ENCODE results near the gene KLF15. TPM values are rescaled to one million over a fixed set of nuclear protein-coding genes. Genes with fewer than 3 reads are reported as not detected.

Gene KLF15
- polyA plus RNA-seq, 1 donor from 2014 or later = 0.46 TPM

DNA sequence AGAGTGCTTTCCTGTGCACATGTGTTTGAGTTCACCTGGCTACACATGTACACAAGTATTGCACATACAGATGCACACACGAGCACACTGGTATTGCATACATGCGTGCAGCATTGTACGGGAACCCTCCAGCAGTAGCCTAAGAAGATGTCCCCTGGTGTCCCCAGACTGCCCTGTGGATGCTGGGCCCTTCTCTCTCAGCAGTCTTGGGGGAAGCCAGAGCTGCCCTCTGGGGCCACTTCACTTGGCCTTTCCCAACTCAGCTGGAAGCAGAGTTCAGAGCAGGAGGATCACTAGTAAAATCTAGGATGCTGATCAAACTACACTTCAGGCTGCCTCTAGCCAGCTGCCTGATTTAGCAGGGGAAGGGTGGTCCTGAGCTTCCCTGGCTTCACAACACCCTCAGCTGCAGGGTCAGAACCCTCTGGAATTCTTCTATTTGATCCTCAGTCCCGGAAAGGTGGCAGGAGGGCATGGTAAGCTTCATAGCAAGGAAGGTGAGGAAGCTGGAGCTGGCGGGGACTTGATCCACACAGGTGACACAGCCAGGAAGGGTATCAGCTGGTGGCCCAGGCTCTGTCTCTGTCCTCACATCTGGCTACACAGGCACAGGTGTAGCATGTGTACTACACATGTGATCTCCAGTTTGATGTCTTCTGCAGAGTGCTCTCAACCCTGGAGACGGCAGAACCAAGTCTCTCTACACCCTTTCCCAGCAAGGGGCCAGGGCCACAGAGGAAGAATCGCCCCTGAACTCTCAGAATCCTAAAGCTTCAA is 36.5 kb downstream of the KLF15 start:
- no peaks in the 10 kb centered on the region for H3K27me3 ChIP-seq (ENCODE audit: insufficient read depth, low read depth, low read length)
- no peak overlapping the region for H2AFZ ChIP-seq (ENCODE audit: low read depth, low read length)
- TF ChIP-seq EP300 (conservative IDR thresholded peaks at IDR 0.05; ENCODE audit: poor library complexity, severe bottlenecking) (no peak), SMC3 (conservative IDR thresholded peaks at IDR 0.05; ENCODE audit: poor library complexity) (no peak), RAD21 (conservative IDR thresholded peaks at IDR 0.05) (no peak), TAF1 (IDR thresholded peaks at IDR 0.05; ENCODE audit: low read depth) (no peak), EZH2 (IDR thresholded peaks at IDR 0.05; ENCODE audit: borderline replicate concordance, insufficient read depth, low read length, poor library complexity, severe bottlenecking) (no peak)
- TF ChIP-seq, protein P1, sequence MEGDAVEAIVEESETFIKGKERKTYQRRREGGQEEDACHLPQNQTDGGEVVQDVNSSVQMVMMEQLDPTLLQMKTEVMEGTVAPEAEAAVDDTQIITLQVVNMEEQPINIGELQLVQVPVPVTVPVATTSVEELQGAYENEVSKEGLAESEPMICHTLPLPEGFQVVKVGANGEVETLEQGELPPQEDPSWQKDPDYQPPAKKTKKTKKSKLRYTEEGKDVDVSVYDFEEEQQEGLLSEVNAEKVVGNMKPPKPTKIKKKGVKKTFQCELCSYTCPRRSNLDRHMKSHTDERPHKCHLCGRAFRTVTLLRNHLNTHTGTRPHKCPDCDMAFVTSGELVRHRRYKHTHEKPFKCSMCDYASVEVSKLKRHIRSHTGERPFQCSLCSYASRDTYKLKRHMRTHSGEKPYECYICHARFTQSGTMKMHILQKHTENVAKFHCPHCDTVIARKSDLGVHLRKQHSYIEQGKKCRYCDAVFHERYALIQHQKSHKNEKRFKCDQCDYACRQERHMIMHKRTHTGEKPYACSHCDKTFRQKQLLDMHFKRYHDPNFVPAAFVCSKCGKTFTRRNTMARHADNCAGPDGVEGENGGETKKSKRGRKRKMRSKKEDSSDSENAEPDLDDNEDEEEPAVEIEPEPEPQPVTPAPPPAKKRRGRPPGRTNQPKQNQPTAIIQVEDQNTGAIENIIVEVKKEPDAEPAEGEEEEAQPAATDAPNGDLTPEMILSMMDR (IDR thresholded peaks at IDR 0.05; ENCODE audit: poor library complexity, severe bottlenecking) = no peak
- H3K36me3 ChIP-seq (ENCODE audit: insufficient read depth, low read length) = no peaks in the 10 kb centered on the region
- no peak overlapping the region for H3K27ac ChIP-seq (ENCODE audit: low read length)
- H3K4me3 ChIP-seq (ENCODE audit: low read length) = no peak overlapping the region
- no peaks in the 10 kb centered on the region for H3F3A ChIP-seq (ENCODE audit: insufficient read depth, low read length, poor library complexity, severe bottlenecking)
- H4K20me1 ChIP-seq (ENCODE audit: insufficient read depth) = no peaks in the 10 kb centered on the region
- no peaks in the 10 kb centered on the region for H3K79me2 ChIP-seq (replicated peaks; ENCODE audit: insufficient read depth, low read length)
- H3K9ac ChIP-seq (ENCODE audit: low read length) = no peak overlapping the region
- no peak overlapping the region for H3K4me2 ChIP-seq (ENCODE audit: low read length)
- H3K9me3 ChIP-seq (ENCODE audit: low read length) = no peaks in the 10 kb centered on the region
- H3K9me2 ChIP-seq (ENCODE audit: insufficient read depth, low read length) = no peaks in the 10 kb centered on the region

DNA sequence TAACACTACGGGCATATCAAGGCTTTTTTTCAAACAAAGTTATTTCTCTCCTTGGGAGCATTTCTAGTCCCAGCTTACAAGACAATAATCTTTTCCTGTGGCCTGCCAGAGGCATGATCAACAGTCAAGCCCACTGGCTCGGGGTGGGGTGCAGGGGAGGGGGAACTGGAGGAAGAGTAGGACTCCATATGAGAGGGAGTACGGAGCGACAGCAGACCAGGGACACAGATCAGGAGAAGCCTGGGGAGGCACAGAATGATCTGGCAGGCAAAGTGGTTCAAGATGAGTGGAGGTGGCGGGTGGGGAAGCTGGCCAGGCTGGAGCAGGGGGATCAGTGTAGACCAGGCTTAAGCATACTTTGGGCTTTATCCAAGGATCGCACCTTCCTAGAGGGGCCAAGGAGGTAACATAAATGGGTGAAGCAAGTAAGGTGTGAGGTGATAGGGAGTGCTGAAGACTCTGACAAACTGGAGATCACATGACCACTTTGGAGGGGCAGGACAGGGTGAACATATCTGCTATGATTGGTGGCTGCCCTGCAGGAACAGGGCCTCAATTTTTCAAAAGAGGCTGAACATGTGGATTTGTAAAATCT is 37.4 kb downstream of the KLF15 start:
- H4K20me1 ChIP-seq (ENCODE audit: insufficient read depth) = no peaks in the 10 kb centered on the region
- H3F3A ChIP-seq (ENCODE audit: insufficient read depth, low read length, poor library complexity, severe bottlenecking) = no peaks in the 10 kb centered on the region
- no peaks in the 10 kb centered on the region for H3K27me3 ChIP-seq (ENCODE audit: insufficient read depth, low read depth, low read length)
- TF ChIP-seq, protein P2, sequence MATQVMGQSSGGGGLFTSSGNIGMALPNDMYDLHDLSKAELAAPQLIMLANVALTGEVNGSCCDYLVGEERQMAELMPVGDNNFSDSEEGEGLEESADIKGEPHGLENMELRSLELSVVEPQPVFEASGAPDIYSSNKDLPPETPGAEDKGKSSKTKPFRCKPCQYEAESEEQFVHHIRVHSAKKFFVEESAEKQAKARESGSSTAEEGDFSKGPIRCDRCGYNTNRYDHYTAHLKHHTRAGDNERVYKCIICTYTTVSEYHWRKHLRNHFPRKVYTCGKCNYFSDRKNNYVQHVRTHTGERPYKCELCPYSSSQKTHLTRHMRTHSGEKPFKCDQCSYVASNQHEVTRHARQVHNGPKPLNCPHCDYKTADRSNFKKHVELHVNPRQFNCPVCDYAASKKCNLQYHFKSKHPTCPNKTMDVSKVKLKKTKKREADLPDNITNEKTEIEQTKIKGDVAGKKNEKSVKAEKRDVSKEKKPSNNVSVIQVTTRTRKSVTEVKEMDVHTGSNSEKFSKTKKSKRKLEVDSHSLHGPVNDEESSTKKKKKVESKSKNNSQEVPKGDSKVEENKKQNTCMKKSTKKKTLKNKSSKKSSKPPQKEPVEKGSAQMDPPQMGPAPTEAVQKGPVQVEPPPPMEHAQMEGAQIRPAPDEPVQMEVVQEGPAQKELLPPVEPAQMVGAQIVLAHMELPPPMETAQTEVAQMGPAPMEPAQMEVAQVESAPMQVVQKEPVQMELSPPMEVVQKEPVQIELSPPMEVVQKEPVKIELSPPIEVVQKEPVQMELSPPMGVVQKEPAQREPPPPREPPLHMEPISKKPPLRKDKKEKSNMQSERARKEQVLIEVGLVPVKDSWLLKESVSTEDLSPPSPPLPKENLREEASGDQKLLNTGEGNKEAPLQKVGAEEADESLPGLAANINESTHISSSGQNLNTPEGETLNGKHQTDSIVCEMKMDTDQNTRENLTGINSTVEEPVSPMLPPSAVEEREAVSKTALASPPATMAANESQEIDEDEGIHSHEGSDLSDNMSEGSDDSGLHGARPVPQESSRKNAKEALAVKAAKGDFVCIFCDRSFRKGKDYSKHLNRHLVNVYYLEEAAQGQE (IDR thresholded peaks at IDR 0.05; ENCODE audit: borderline replicate concordance) = no peak
- TF ChIP-seq, protein P1 (IDR thresholded peaks at IDR 0.05; ENCODE audit: poor library complexity, severe bottlenecking) = no peak
- TF ChIP-seq POLR2AphosphoS5 (IDR thresholded peaks at IDR 0.05) = no peak
- TF ChIP-seq RAD21 (conservative IDR thresholded peaks at IDR 0.05) = no peak
- TF ChIP-seq MXI1 (conservative IDR thresholded peaks at IDR 0.05; ENCODE audit: poor library complexity, severe bottlenecking) = no peak
- H3K79me2 ChIP-seq (replicated peaks; ENCODE audit: insufficient read depth, low read length) = no peaks in the 10 kb centered on the region
- H3K27ac ChIP-seq (ENCODE audit: low read length) = no peak overlapping the region
- no peaks in the 10 kb centered on the region for H3K9me3 ChIP-seq (ENCODE audit: low read length)
- no peaks in the 10 kb centered on the region for H3K36me3 ChIP-seq (ENCODE audit: insufficient read depth, low read length)
- no peaks in the 10 kb centered on the region for H3K9me2 ChIP-seq (ENCODE audit: insufficient read depth, low read length)
- H3K4me3 ChIP-seq (ENCODE audit: low read length) = no peak overlapping the region
- H2AFZ ChIP-seq (ENCODE audit: low read depth, low read length) = no peak overlapping the region
- H3K9ac ChIP-seq (ENCODE audit: low read length) = no peak overlapping the region
- no peak overlapping the region for H3K4me2 ChIP-seq (ENCODE audit: low read length)

Data from neural cell (in vitro differentiated cells).